WTC11 (cell line): ENCODE results near the gene SAMD1. TPM values are rescaled to one million over a fixed set of nuclear protein-coding genes. Genes with fewer than 3 reads are reported as not detected.
A peak's percentile ranks its signal among the peaks of the same experiment; 100 is the strongest.

ENCODE experiments used
- ATAC-seq: fragments of 200-7000 bp; cut with Tn5 transposase; 2 replicates; pipeline ENCODE4 v1.10.0; 2021; ENCODE audit warnings: mild to moderate bottlenecking, moderate library complexity
- Bru-seq: library from RNA; stranded (reverse); fragments of 400-500 nt; gene quantifications from one replicate; lab custom pipeline; 2021; lab: Mats Ljungman, UMichigan
- CTCF ChIA-PET: fragments of 300-600 bp; sonication (Branson Sonifier 250); formaldehyde crosslinking; loops from one replicate; lab custom pipeline; 2021; ENCODE audit warnings: antibody characterized with exemption; lab: Charles Lee
- POLR2A ChIA-PET: fragments of 350-600 bp; sonication (Branson Sonifier 250); formaldehyde crosslinking; loops from one replicate; lab custom pipeline; 2021; ENCODE audit warnings: antibody characterized with exemption; lab: Charles Lee
- DNase-seq: peaks from one replicate; pipeline ENCODE4 v3.0.0; 2021; ENCODE audit warnings: low spot score
- H3K27ac Mint-ChIP-seq: 2 replicates; pipeline ENCODE4 v1.8.0; 2021; ENCODE audit warnings: mixed read lengths
- H3K27me3 Mint-ChIP-seq: 2 replicates; pipeline ENCODE4 v1.8.0; 2021; ENCODE audit warnings: low read depth, mild to moderate bottlenecking, moderate library complexity, mixed read lengths
- H3K36me3 Mint-ChIP-seq: 2 replicates; pipeline ENCODE4 v1.8.0; 2021; ENCODE audit warnings: mixed read lengths
- H3K4me1 Mint-ChIP-seq: 2 replicates; pipeline ENCODE4 v1.8.0; 2022; ENCODE audit warnings: mixed read lengths
- H3K4me3 Mint-ChIP-seq: 2 replicates; pipeline ENCODE4 v1.8.0; 2021; ENCODE audit warnings: mild to moderate bottlenecking, moderate library complexity, mixed read lengths
- H3K9me3 Mint-ChIP-seq: 2 replicates; pipeline ENCODE4 v1.8.0; 2021; ENCODE audit warnings: mixed read lengths
- ATF1 ChIP-seq: sonication (generic); formaldehyde crosslinking; IDR thresholded peaks from 2 replicates; pipeline ENCODE4 v1.8.1; 2023; ENCODE audit warnings: mild to moderate bottlenecking, moderate library complexity, missing genetic modification reagents
- CBFB ChIP-seq: sonication (generic); formaldehyde crosslinking; IDR thresholded peaks from 2 replicates; pipeline ENCODE4 v1.8.1; 2022; ENCODE audit warnings: mild to moderate bottlenecking, low read depth, missing genetic modification reagents
- CTCF ChIP-seq: fragments of 200-600 bp; IDR thresholded peaks from 2 replicates; pipeline ENCODE4 v1.8.0; 2022; ENCODE audit warnings: antibody characterized with exemption
- EMX1 ChIP-seq: fragments of 250-450 bp; sonication (Bioruptor Pico); IDR thresholded peaks from 2 replicates; pipeline ENCODE4 v1.8.0; 2021; ENCODE audit warnings: mild to moderate bottlenecking
- ESRRA ChIP-seq: sonication (generic); formaldehyde crosslinking; IDR thresholded peaks from 2 replicates; pipeline ENCODE4 v1.8.1; 2022; ENCODE audit warnings: mild to moderate bottlenecking, missing genetic modification reagents, borderline replicate concordance
- MXD4 ChIP-seq: fragments of 250-450 bp; sonication (Bioruptor Pico); IDR thresholded peaks from 2 replicates; pipeline ENCODE4 v1.8.0; 2021; ENCODE audit warnings: mild to moderate bottlenecking, moderate library complexity, borderline replicate concordance
- NFYB ChIP-seq: sonication (generic); formaldehyde crosslinking; conservative IDR thresholded peaks from 2 replicates; pipeline ENCODE4 v1.8.0; 2022; ENCODE audit warnings: low read depth, missing genetic modification reagents
- PRDM15 ChIP-seq: sonication (generic); formaldehyde crosslinking; IDR thresholded peaks from 2 replicates; pipeline ENCODE4 v1.8.0; 2022; ENCODE audit warnings: missing genetic modification reagents
- PRRX2 ChIP-seq: fragments of 250-450 bp; sonication (Bioruptor Pico); IDR thresholded peaks from 2 replicates; pipeline ENCODE4 v1.8.0; 2021; ENCODE audit warnings: mild to moderate bottlenecking
- SOX15 ChIP-seq: fragments of 250-450 bp; sonication (Bioruptor Pico); IDR thresholded peaks from 2 replicates; pipeline ENCODE4 v1.9.0; 2021; ENCODE audit warnings: mild to moderate bottlenecking
- STAT6 ChIP-seq: sonication (generic); formaldehyde crosslinking; conservative IDR thresholded peaks from 2 replicates; pipeline ENCODE4 v1.8.1; 2023; ENCODE audit warnings: mild to moderate bottlenecking, low read depth, missing genetic modification reagents, moderate library complexity
- TCF7 ChIP-seq: sonication (generic); formaldehyde crosslinking; IDR thresholded peaks from 2 replicates; pipeline ENCODE4 v1.8.0; 2022; ENCODE audit warnings: mild to moderate bottlenecking, low read depth, missing genetic modification reagents, moderate library complexity
- ZNF281 ChIP-seq: sonication (generic); formaldehyde crosslinking; IDR thresholded peaks from 2 replicates; pipeline ENCODE4 v1.8.0; 2023; ENCODE audit warnings: mild to moderate bottlenecking, missing genetic modification reagents
- ZNF532 ChIP-seq: fragments of 250-450 bp; sonication (Bioruptor Pico); IDR thresholded peaks from 2 replicates; pipeline ENCODE4 v1.9.0; 2021; ENCODE audit warnings: mild to moderate bottlenecking, borderline replicate concordance
- ZSCAN18 ChIP-seq: fragments of 250-450 bp; sonication (Bioruptor Pico); IDR thresholded peaks from 2 replicates; pipeline ENCODE4 v2.1.2; 2022; ENCODE audit warnings: mild to moderate bottlenecking, moderate library complexity
- long read RNA-seq, 3 experiments: library from RNA in 1 of 3; library from capped mRNA in 1 of 3; library from polyadenylated mRNA in 1 of 3; unstranded in 2 of 3; stranded (forward) in 1 of 3; transcript quantifications; one replicate each; pipeline ENCODE4 v2.0.0, GENCODE V29; 2021
- total RNA-seq: library from RNA; stranded (reverse); gene quantifications from 3 replicates; pipeline ENCODE4 v1.2.3, GENCODE V29; 2021

Gene SAMD1
- 113 to 131 TPM (median 116 TPM) in 3 replicates for total RNA-seq
- Bru-seq, nascent RNA = percentile 74 among the genes with signal in this experiment
- long read RNA-seq, experiment 1, transcript SAMD1-202 (5 exons, 2,164 nt) = major isoform, 23 of 100 reads
- long read RNA-seq, experiment 1, partial matches to known transcripts = 17 of 100 reads
- long read RNA-seq, experiment 1, other reads (novel, unspliced or antisense) = 58 of 100 reads
- long read RNA-seq, experiment 2, transcript SAMD1-202 (5 exons, 2,164 nt) = major isoform, 39 of 91 reads
- long read RNA-seq, experiment 2, partial matches to known transcripts = 26 of 91 reads
- long read RNA-seq, experiment 2, other reads (novel, unspliced or antisense) = 26 of 91 reads
- long read RNA-seq, experiment 3 = 0 reads

- peaks cover 13% of the 10 kb centered on the region for H3K9me3 Mint-ChIP-seq
- no peak for TF ChIP-seq TCF7
- TF ChIP-seq PRDM15 = no peak
- no peak for TF ChIP-seq CTCF
- TF ChIP-seq SOX15 = no peak
- TF ChIP-seq EMX1 = no peak
- TF ChIP-seq MXD4 (CRISPR knock-in tag) = no peak
- TF ChIP-seq PRRX2 (CRISPR knock-in tag) = no peak
- no peak for TF ChIP-seq CBFB (CRISPR knock-in tag)
- TF ChIP-seq NFYB (CRISPR knock-in tag) = no peak
- no peak for TF ChIP-seq ZNF281 (CRISPR knock-in tag)
- no peak for TF ChIP-seq ZNF532 (CRISPR knock-in tag)
- no peak for TF ChIP-seq STAT6
- no peak for TF ChIP-seq ATF1 (CRISPR knock-in tag)
- no peak for TF ChIP-seq ZSCAN18 (CRISPR knock-in tag)
- no peak for TF ChIP-seq ESRRA (CRISPR knock-in tag)
- ChIA-PET CTCF (interaction anchor here (1.0 to 1.7 kb wide), 9 partner anchors 13 to 325 kb away, joined by 3 to 12 read pairs (median 4); partner anchors contain the start of genes ASF1B and MISP3), POLR2A (interaction anchor here (0.6 kb wide), 1 partner anchor 12 kb away, joined by 3 read pairs; no protein-coding TSS in a partner anchor)
- H3K27me3 Mint-ChIP-seq = peaks cover 30% of the 10 kb centered on the region
- peaks cover 30% of the 10 kb centered on the region for H3K36me3 Mint-ChIP-seq
- peaks cover 13% of the 10 kb centered on the region for H3K4me1 Mint-ChIP-seq
- H3K4me3 Mint-ChIP-seq = peak within 1 kb of the TSS; percentile 95
- ATAC-seq (peak; percentile 24), DNase-seq (peak; percentile 81)
- peak within 1 kb of the TSS; percentile 94; the same call in 1 of the 2 replicates for H3K27ac Mint-ChIP-seq
Measured at GRCh38 chr19:14090509-14091080, at the start of gene SAMD1. Gene SAMD1, minus strand, starts transcription at chr19:14090751.
